ENCODE results near the gene DMD. TPM values are rescaled to one million over a fixed set of nuclear protein-coding genes. Genes with fewer than 3 reads are reported as not detected.

Gene DMD
- total RNA-seq, 2 experiments from 2014 or later: 0.85 to 1.8 TPM

GRCh38 chrX:31265383-31265782 is 1946.0 kb downstream of the DMD start:
- CTCF ChIA-PET: no interaction called here
- H3K4me3 Mint-ChIP-seq: no peak overlapping the region
- POLR2A ChIA-PET: no interaction called here
- DNase-seq: no peak
- peaks cover 2% of the 10 kb centered on the region for H3K4me1 Mint-ChIP-seq
- H3K36me3 Mint-ChIP-seq (ENCODE audit: low read depth): no peaks in the 10 kb centered on the region
- peaks cover 20% of the 10 kb centered on the region for H3K27me3 Mint-ChIP-seq
- ATAC-seq: no peak
- intact Hi-C loops (cut with DNase I, micrococcal nuclease): no loop called here
- H3K27ac Mint-ChIP-seq: no peak overlapping the region
- H3K9me3 Mint-ChIP-seq (ENCODE audit: low read depth): no peaks in the 10 kb centered on the region

GRCh38 chrX:31260351-31260750 is 1951.0 kb downstream of the DMD start:
- POLR2A ChIA-PET: no interaction called here

GRCh38 chrX:31258166-31258565 is 1953.2 kb downstream of the DMD start:
- ATAC-seq (no peak), DNase-seq (no peak)
- ChIA-PET POLR2A (no interaction called here), CTCF (no interaction called here)
- intact Hi-C loops (cut with DNase I, micrococcal nuclease): no loop called here
- Mint-ChIP-seq H3K9me3 (ENCODE audit: low read depth) (no peaks in the 10 kb centered on the region), H3K4me1 (no peaks in the 10 kb centered on the region), H3K27me3 (peaks cover 1% of the 10 kb centered on the region), H3K27ac (no peak overlapping the region), H3K4me3 (no peak overlapping the region), H3K36me3 (ENCODE audit: low read depth) (no peaks in the 10 kb centered on the region)

More at GRCh38 chrX:31260351-31260750, 1951.0 kb downstream of the DMD start:
- Mint-ChIP-seq H3K9me3 (ENCODE audit: low read depth) (no peaks in the 10 kb centered on the region), H3K36me3 (ENCODE audit: low read depth) (no peaks in the 10 kb centered on the region), H3K27me3 (peaks cover 12% of the 10 kb centered on the region), H3K27ac (no peak overlapping the region), H3K4me1 (no peaks in the 10 kb centered on the region), H3K4me3 (no peak overlapping the region)
- ATAC-seq (no peak), DNase-seq (no peak)
- CTCF ChIA-PET: no interaction called here
- intact Hi-C loops (cut with DNase I, micrococcal nuclease): no loop called here

- ChIA-PET CTCF (no interaction called here), POLR2A (no interaction called here)
- Mint-ChIP-seq H3K36me3 (ENCODE audit: low read depth) (no peaks in the 10 kb centered on the region), H3K4me3 (no peak overlapping the region), H3K9me3 (ENCODE audit: low read depth) (no peaks in the 10 kb centered on the region), H3K27me3 (no peaks in the 10 kb centered on the region), H3K4me1 (no peaks in the 10 kb centered on the region), H3K27ac (no peak overlapping the region)
- intact Hi-C loops (cut with DNase I, micrococcal nuclease): no loop called here
- no peak for DNase-seq
- no peak for ATAC-seq
Measured at GRCh38 chrX:31255310-31256033, 1955.9 kb downstream of the DMD start.

GRCh38 chrX:31252133-31252532 is 1959.2 kb downstream of the DMD start:
- Mint-ChIP-seq H3K27me3 (no peaks in the 10 kb centered on the region), H3K4me1 (no peaks in the 10 kb centered on the region), H3K27ac (no peak overlapping the region), H3K4me3 (no peak overlapping the region), H3K9me3 (ENCODE audit: low read depth) (no peaks in the 10 kb centered on the region), H3K36me3 (ENCODE audit: low read depth) (no peaks in the 10 kb centered on the region)
- POLR2A ChIA-PET: no interaction called here
- CTCF ChIA-PET: interaction anchor here (0.7 kb wide), 1 partner anchor 152 kb away, joined by 4 read pairs; no protein-coding TSS in a partner anchor
- ATAC-seq: no peak
- intact Hi-C loops (cut with DNase I, micrococcal nuclease): no loop called here
- no peak for DNase-seq

GRCh38 chrX:31251336-31251735 is 1960.0 kb downstream of the DMD start:
- Mint-ChIP-seq H3K4me3 (no peak overlapping the region), H3K36me3 (ENCODE audit: low read depth) (no peaks in the 10 kb centered on the region), H3K27me3 (no peaks in the 10 kb centered on the region), H3K4me1 (no peaks in the 10 kb centered on the region), H3K9me3 (ENCODE audit: low read depth) (no peaks in the 10 kb centered on the region), H3K27ac (no peak overlapping the region)
- intact Hi-C loops (cut with DNase I, micrococcal nuclease): no loop called here
- CTCF ChIA-PET: no interaction called here
- DNase-seq (no peak), ATAC-seq (no peak)
- POLR2A ChIA-PET: no interaction called here

- intact Hi-C loops (cut with DNase I, micrococcal nuclease): no loop called here
- H3K4me1 Mint-ChIP-seq: no peaks in the 10 kb centered on the region
- POLR2A ChIA-PET: no interaction called here
- DNase-seq (no peak), ATAC-seq (no peak)
- peaks cover 3% of the 10 kb centered on the region for H3K27me3 Mint-ChIP-seq
- no peaks in the 10 kb centered on the region for H3K9me3 Mint-ChIP-seq (ENCODE audit: low read depth)
- no peak overlapping the region for H3K27ac Mint-ChIP-seq
- H3K4me3 Mint-ChIP-seq: no peak overlapping the region
- no peaks in the 10 kb centered on the region for H3K36me3 Mint-ChIP-seq (ENCODE audit: low read depth)
- CTCF ChIA-PET: no interaction called here
Measured at GRCh38 chrX:31245714-31246113, 1965.6 kb downstream of the DMD start.

GRCh38 chrX:31243804-31244203 is 1967.5 kb downstream of the DMD start:
- DNase-seq: no peak
- CTCF ChIA-PET: no interaction called here

GRCh38 chrX:31240982-31241381 is 1970.4 kb downstream of the DMD start:
- DNase-seq: no peak
- H3K36me3 Mint-ChIP-seq (ENCODE audit: low read depth): no peaks in the 10 kb centered on the region
- no peaks in the 10 kb centered on the region for H3K9me3 Mint-ChIP-seq (ENCODE audit: low read depth)
- ChIA-PET POLR2A (no interaction called here), CTCF (no interaction called here)
- no peaks in the 10 kb centered on the region for H3K4me1 Mint-ChIP-seq
- intact Hi-C loops (cut with DNase I, micrococcal nuclease): no loop called here
- no peak for ATAC-seq
- no peak overlapping the region for H3K4me3 Mint-ChIP-seq
- H3K27ac Mint-ChIP-seq: no peak overlapping the region
- peaks cover 3% of the 10 kb centered on the region for H3K27me3 Mint-ChIP-seq

More at GRCh38 chrX:31243804-31244203, 1967.5 kb downstream of the DMD start:
- intact Hi-C loops (cut with DNase I, micrococcal nuclease): no loop called here
- Mint-ChIP-seq H3K27ac (no peak overlapping the region), H3K9me3 (ENCODE audit: low read depth) (no peaks in the 10 kb centered on the region), H3K4me1 (no peaks in the 10 kb centered on the region), H3K36me3 (ENCODE audit: low read depth) (no peaks in the 10 kb centered on the region), H3K4me3 (no peak overlapping the region), H3K27me3 (peaks cover 3% of the 10 kb centered on the region)
- POLR2A ChIA-PET: no interaction called here
- ATAC-seq: no peak

- POLR2A ChIA-PET: no interaction called here
- H3K9me3 Mint-ChIP-seq (ENCODE audit: low read depth): no peaks in the 10 kb centered on the region
- H3K36me3 Mint-ChIP-seq (ENCODE audit: low read depth): no peaks in the 10 kb centered on the region
- CTCF ChIA-PET: interaction anchor here (0.7 kb wide), 1 partner anchor 770 kb away, joined by 4 read pairs; no protein-coding TSS in a partner anchor
- no peak overlapping the region for H3K27ac Mint-ChIP-seq
- H3K4me3 Mint-ChIP-seq: no peak overlapping the region
- H3K27me3 Mint-ChIP-seq: peaks cover 3% of the 10 kb centered on the region
- ATAC-seq: no peak
- no peak for DNase-seq
- intact Hi-C loops (cut with DNase I, micrococcal nuclease): no loop called here
- H3K4me1 Mint-ChIP-seq: no peaks in the 10 kb centered on the region
Measured at GRCh38 chrX:31237189-31237588, 1974.2 kb downstream of the DMD start.

GRCh38 chrX:31236231-31236630 is 1975.1 kb downstream of the DMD start:
- ATAC-seq (no peak), DNase-seq (no peak)
- H3K4me3 Mint-ChIP-seq: no peak overlapping the region
- ChIA-PET CTCF (interaction anchor here (0.7 kb wide), 1 partner anchor 769 kb away, joined by 4 read pairs; no protein-coding TSS in a partner anchor), POLR2A (no interaction called here)
- intact Hi-C loops (cut with DNase I, micrococcal nuclease): no loop called here
- H3K4me1 Mint-ChIP-seq: no peaks in the 10 kb centered on the region
- no peaks in the 10 kb centered on the region for H3K9me3 Mint-ChIP-seq (ENCODE audit: low read depth)
- H3K27ac Mint-ChIP-seq: no peak overlapping the region
- H3K36me3 Mint-ChIP-seq (ENCODE audit: low read depth): no peaks in the 10 kb centered on the region
- no peaks in the 10 kb centered on the region for H3K27me3 Mint-ChIP-seq

- POLR2A ChIA-PET: no interaction called here
- Mint-ChIP-seq H3K9me3 (ENCODE audit: low read depth) (no peaks in the 10 kb centered on the region), H3K4me1 (no peaks in the 10 kb centered on the region), H3K4me3 (no peak overlapping the region), H3K27ac (no peak overlapping the region), H3K36me3 (ENCODE audit: low read depth) (no peaks in the 10 kb centered on the region), H3K27me3 (no peaks in the 10 kb centered on the region)
- DNase-seq (no peak), ATAC-seq (no peak)
- CTCF ChIA-PET: interaction anchor here (1.7 kb wide), 1 partner anchor 195 kb away, joined by 3 read pairs; no protein-coding TSS in a partner anchor
- intact Hi-C loops (cut with DNase I, micrococcal nuclease): no loop called here
Measured at GRCh38 chrX:31233941-31234496, 1977.3 kb downstream of the DMD start.
